Nucleus accumbens (tissue), 56 donors: ENCODE results near the gene PSMD1.
A peak's percentile ranks its signal among the peaks of the same experiment; 100 is the strongest.
"Not testable (repeated sequence)": the region's sequence is repeated elsewhere in the genome, so short reads cannot be mapped to it uniquely, and the experiment has no call there.

ENCODE experiments used
- DNase-seq, 56 donors: peaks; one replicate each; lab custom pipeline; 2025; lab: John Stamatoyannopoulos, UW

The PSMD1 gene

GRCh38 chr2:231050018-231050901 lies 6.4 kb upstream of the PSMD1 start:
- DNase-seq, result peak in 33 of 56 donors; percentile 20 to 75 (median 47)

- DNase-seq, result no peak
Measured at GRCh38 chr2:231051116-231051515, 5.6 kb upstream of the PSMD1 start.

GRCh38 chr2:231052494-231053451 lies 3.9 kb upstream of the PSMD1 start:
- peak in 51 of 56 donors; percentile 41 to 89 (median 75) for DNase-seq

GRCh38 chr2:231053846-231054245 lies 2.8 kb upstream of the PSMD1 start:
- DNase-seq, result no peak

- DNase-seq, result no peak
Measured at GRCh38 chr2:231057590-231057989, 923 bp downstream of the PSMD1 start.

- no peak for DNase-seq
Measured at GRCh38 chr2:231058761-231059550, 2.3 kb downstream of the PSMD1 start.

- no peak for DNase-seq
Measured at GRCh38 chr2:231059756-231060155, 3.1 kb downstream of the PSMD1 start.

- no peak for DNase-seq
Measured at GRCh38 chr2:231062776-231063175, 6.1 kb downstream of the PSMD1 start.

- DNase-seq, result no peak
Measured at GRCh38 chr2:231063347-231063746, 6.7 kb downstream of the PSMD1 start.

- no peak for DNase-seq
Measured at GRCh38 chr2:231065966-231066365, 9.3 kb downstream of the PSMD1 start.

- DNase-seq, result not testable (repeated sequence)
Measured at GRCh38 chr2:231067531-231067930, 10.9 kb downstream of the PSMD1 start.

- DNase-seq, result no peak
Measured at GRCh38 chr2:231068525-231069222, 12.0 kb downstream of the PSMD1 start.

GRCh38 chr2:231069379-231070054 lies 12.8 kb downstream of the PSMD1 start:
- DNase-seq, result no peak

GRCh38 chr2:231084565-231084964 lies 27.9 kb downstream of the PSMD1 start:
- no peak for DNase-seq

GRCh38 chr2:231088754-231089153 lies 32.1 kb downstream of the PSMD1 start:
- no peak for DNase-seq

GRCh38 chr2:231093933-231094332 lies 37.3 kb downstream of the PSMD1 start:
- DNase-seq, result no peak

- DNase-seq, result no peak
Measured at GRCh38 chr2:231094736-231095346, 38.2 kb downstream of the PSMD1 start.

- no peak for DNase-seq
Measured at GRCh38 chr2:231099918-231100317, 43.3 kb downstream of the PSMD1 start.

- DNase-seq, result not testable (repeated sequence)
Measured at GRCh38 chr2:231100321-231100720, 43.7 kb downstream of the PSMD1 start.
